Activated naive CD8-positive, alpha-beta T cell treated with anti-CD3 and anti-CD28 coated beads, Interleukin-2, amount 50 U/mL, for 16 hours (primary cell): ENCODE results near the gene IL17RC.

Experiments used
- DNase-seq: peaks from one replicate; pipeline ENCODE4 v3.0.0-alpha.2; 2020; ENCODE audit warnings: low read depth, low spot score

The IL17RC gene

DNA sequence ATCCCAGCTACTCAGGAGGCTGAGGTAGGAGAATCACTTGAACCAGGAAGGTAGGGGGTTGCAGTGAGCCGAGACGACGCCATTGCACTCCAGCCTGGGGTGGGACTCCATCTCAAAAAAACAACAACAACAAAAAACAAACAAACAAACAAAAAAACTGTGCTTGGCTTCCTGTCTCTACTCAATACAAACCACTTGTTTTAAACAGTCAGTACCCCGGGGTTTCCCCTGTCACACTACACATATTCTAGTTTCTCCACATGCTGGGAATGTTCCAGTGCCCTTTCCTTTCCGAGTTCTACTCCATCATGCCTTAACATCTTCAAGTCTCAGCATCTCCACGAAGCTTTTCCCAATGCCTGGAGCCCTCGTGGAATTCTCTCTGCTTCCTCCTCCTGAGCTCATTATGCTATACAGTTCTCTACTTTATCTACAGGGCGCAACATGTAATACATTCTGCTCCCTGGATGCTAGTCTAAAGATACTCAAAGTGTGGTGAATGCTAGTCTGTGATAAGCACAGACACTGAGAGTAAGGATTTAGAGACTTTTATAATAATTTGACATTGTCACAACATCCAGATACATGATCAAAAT is 61.9 kb downstream of the IL17RC start:
- no peak for DNase-seq

DNA sequence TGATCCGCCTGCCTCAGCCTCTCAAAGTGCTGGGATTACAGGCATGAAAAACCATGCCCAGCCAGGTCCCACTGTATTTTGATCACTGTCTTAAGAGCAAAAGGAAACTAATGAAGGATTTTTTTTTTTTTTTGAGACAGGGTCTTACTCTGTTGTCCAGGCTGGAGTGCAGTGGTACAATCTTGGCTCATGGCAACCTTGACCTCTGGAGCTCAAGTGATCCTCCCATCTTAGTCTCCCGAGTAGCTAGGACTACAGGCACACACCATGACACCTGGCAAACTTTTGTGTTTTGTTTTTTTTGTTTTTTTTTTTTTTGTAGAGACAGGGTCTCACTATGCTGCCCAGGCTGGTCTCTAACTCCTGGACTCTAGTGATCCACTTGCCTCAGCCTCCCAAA is 63.4 kb downstream of the IL17RC start:
- no peak for DNase-seq
